Measurements from ENCODE around the gene TMEM132C. TPM values are rescaled to one million over a fixed set of nuclear protein-coding genes. Genes with fewer than 3 reads are reported as not detected.

Gene TMEM132C
- total RNA-seq, 2 experiments from 2014 or later, result not detected

- Mint-ChIP-seq H3K27me3 (no peaks in the 10 kb centered on the region), H3K36me3 (no peaks in the 10 kb centered on the region), H3K4me3 (no peak overlapping the region), H3K27ac (no peak overlapping the region), H3K4me1 (no peaks in the 10 kb centered on the region), H3K9me3 (no peaks in the 10 kb centered on the region)
- no peak for DNase-seq
Observed at GRCh38 chr12:128549601-128550218, 282.7 kb downstream of the TMEM132C start.

- no peak for DNase-seq
- Mint-ChIP-seq H3K27me3 (no peaks in the 10 kb centered on the region), H3K27ac (no peak overlapping the region), H3K9me3 (no peaks in the 10 kb centered on the region), H3K4me1 (no peaks in the 10 kb centered on the region), H3K36me3 (no peaks in the 10 kb centered on the region), H3K4me3 (no peak overlapping the region)
Observed at GRCh38 chr12:128551266-128551665, 284.3 kb downstream of the TMEM132C start.

GRCh38 chr12:128554546-128555304 lies 287.8 kb downstream of the TMEM132C start:
- Mint-ChIP-seq H3K4me3 (no peak overlapping the region), H3K4me1 (no peaks in the 10 kb centered on the region), H3K27me3 (no peaks in the 10 kb centered on the region), H3K36me3 (no peaks in the 10 kb centered on the region), H3K27ac (no peak overlapping the region), H3K9me3 (peaks cover 3% of the 10 kb centered on the region)
- DNase-seq, result no peak

- Mint-ChIP-seq H3K36me3 (no peaks in the 10 kb centered on the region), H3K9me3 (peaks cover 3% of the 10 kb centered on the region), H3K4me1 (no peaks in the 10 kb centered on the region), H3K27ac (no peak overlapping the region), H3K27me3 (no peaks in the 10 kb centered on the region), H3K4me3 (no peak overlapping the region)
- no peak for DNase-seq
Observed at GRCh38 chr12:128557231-128557630, 290.3 kb downstream of the TMEM132C start.

- no peaks in the 10 kb centered on the region for H3K36me3 Mint-ChIP-seq
- peaks cover 1% of the 10 kb centered on the region for H3K9me3 Mint-ChIP-seq
- no peak overlapping the region for H3K4me3 Mint-ChIP-seq
- no peak overlapping the region for H3K27ac Mint-ChIP-seq
- no peak for DNase-seq
- H3K4me1 Mint-ChIP-seq, result no peaks in the 10 kb centered on the region
- H3K27me3 Mint-ChIP-seq, result no peaks in the 10 kb centered on the region
Observed at GRCh38 chr12:128564956-128565355, 298.0 kb downstream of the TMEM132C start.

- no peaks in the 10 kb centered on the region for H3K27me3 Mint-ChIP-seq
- DNase-seq, result no peak
- H3K4me1 Mint-ChIP-seq, result no peaks in the 10 kb centered on the region
- peaks cover under 1% of the 10 kb centered on the region for H3K9me3 Mint-ChIP-seq
- no peak overlapping the region for H3K27ac Mint-ChIP-seq
- H3K4me3 Mint-ChIP-seq, result no peak overlapping the region
- no peaks in the 10 kb centered on the region for H3K36me3 Mint-ChIP-seq
Observed at GRCh38 chr12:128567730-128568129, 300.8 kb downstream of the TMEM132C start.

- Mint-ChIP-seq H3K9me3 (no peaks in the 10 kb centered on the region), H3K4me1 (no peaks in the 10 kb centered on the region), H3K27me3 (no peaks in the 10 kb centered on the region), H3K27ac (no peak overlapping the region), H3K4me3 (no peak overlapping the region), H3K36me3 (no peaks in the 10 kb centered on the region)
- no peak for DNase-seq
Observed at GRCh38 chr12:128570191-128571065, 303.5 kb downstream of the TMEM132C start.

- no peak for DNase-seq
- Mint-ChIP-seq H3K4me1 (no peaks in the 10 kb centered on the region), H3K4me3 (no peak overlapping the region), H3K27me3 (no peaks in the 10 kb centered on the region), H3K36me3 (no peaks in the 10 kb centered on the region), H3K27ac (no peak overlapping the region), H3K9me3 (no peaks in the 10 kb centered on the region)
Observed at GRCh38 chr12:128571906-128572810, 305.2 kb downstream of the TMEM132C start.

- H3K9me3 Mint-ChIP-seq, result no peaks in the 10 kb centered on the region
- H3K36me3 Mint-ChIP-seq, result no peaks in the 10 kb centered on the region
- H3K4me3 Mint-ChIP-seq, result no peak overlapping the region
- no peaks in the 10 kb centered on the region for H3K27me3 Mint-ChIP-seq
- no peaks in the 10 kb centered on the region for H3K4me1 Mint-ChIP-seq
- no peak overlapping the region for H3K27ac Mint-ChIP-seq
- DNase-seq, result no peak
Observed at GRCh38 chr12:128573907-128574306, 306.9 kb downstream of the TMEM132C start.

GRCh38 chr12:128578045-128578444 lies 311.1 kb downstream of the TMEM132C start:
- Mint-ChIP-seq H3K4me1 (no peaks in the 10 kb centered on the region), H3K9me3 (no peaks in the 10 kb centered on the region), H3K27me3 (no peaks in the 10 kb centered on the region), H3K27ac (no peak overlapping the region), H3K4me3 (no peak overlapping the region), H3K36me3 (no peaks in the 10 kb centered on the region)
- no peak for DNase-seq

GRCh38 chr12:128581321-128581761 lies 314.4 kb downstream of the TMEM132C start:
- no peaks in the 10 kb centered on the region for H3K27me3 Mint-ChIP-seq
- no peaks in the 10 kb centered on the region for H3K9me3 Mint-ChIP-seq
- no peaks in the 10 kb centered on the region for H3K36me3 Mint-ChIP-seq
- no peak for DNase-seq
- H3K27ac Mint-ChIP-seq, result no peak overlapping the region
- no peaks in the 10 kb centered on the region for H3K4me1 Mint-ChIP-seq
- no peak overlapping the region for H3K4me3 Mint-ChIP-seq

- DNase-seq, result no peak
Observed at GRCh38 chr12:128583453-128583852, 316.5 kb downstream of the TMEM132C start.

GRCh38 chr12:128586451-128587029 lies 319.6 kb downstream of the TMEM132C start:
- no peak for DNase-seq
- Mint-ChIP-seq H3K36me3 (no peaks in the 10 kb centered on the region), H3K4me3 (no peak overlapping the region), H3K27ac (no peak overlapping the region), H3K27me3 (peaks cover 3% of the 10 kb centered on the region), H3K9me3 (no peaks in the 10 kb centered on the region), H3K4me1 (no peaks in the 10 kb centered on the region)

More at GRCh38 chr12:128583453-128583852, 316.5 kb downstream of the TMEM132C start:
- Mint-ChIP-seq H3K27ac (no peak overlapping the region), H3K4me1 (no peaks in the 10 kb centered on the region), H3K36me3 (no peaks in the 10 kb centered on the region), H3K9me3 (no peaks in the 10 kb centered on the region), H3K27me3 (peaks cover 3% of the 10 kb centered on the region), H3K4me3 (no peak overlapping the region)

- peaks cover 6% of the 10 kb centered on the region for H3K27me3 Mint-ChIP-seq
- no peak overlapping the region for H3K4me3 Mint-ChIP-seq
- H3K4me1 Mint-ChIP-seq, result no peaks in the 10 kb centered on the region
- H3K27ac Mint-ChIP-seq, result no peak overlapping the region
- H3K9me3 Mint-ChIP-seq, result no peaks in the 10 kb centered on the region
- no peaks in the 10 kb centered on the region for H3K36me3 Mint-ChIP-seq
- no peak for DNase-seq
Observed at GRCh38 chr12:128587918-128588317, 320.9 kb downstream of the TMEM132C start.

Measured in activated naive CD8-positive, alpha-beta T cell treated with anti-CD3 and anti-CD28 coated beads for 36 hours (primary cell).